Endodermal cell (in vitro differentiated cells): ENCODE measurements around the gene DLG1. TPM values are rescaled to one million over a fixed set of nuclear protein-coding genes. Genes with fewer than 3 reads are reported as not detected.

ENCODE experiments used
- DNase-seq: peaks from one replicate; pipeline ENCODE4 v3.0.0-alpha.2; 2017
- H3K27ac ChIP-seq: 2 replicates; pipeline ENCODE4 v1.5.1; 2013; ENCODE audit warnings: mild to moderate bottlenecking, low read depth, low read length, moderate library complexity
- H3K27me3 ChIP-seq: 2 replicates; pipeline ENCODE4 v1.6.1; 2013; ENCODE audit warnings: mild to moderate bottlenecking, low read length, moderate library complexity; ENCODE audit not compliant: insufficient read depth, control insufficient read depth, poor library complexity, severe bottlenecking
- H3K36me3 ChIP-seq: 2 replicates; pipeline ENCODE4 v1.7.0; 2013; ENCODE audit warnings: mild to moderate bottlenecking, low read length, moderate library complexity; ENCODE audit not compliant: control insufficient read depth, insufficient read depth
- H3K4me1 ChIP-seq: one replicate; pipeline ENCODE4 v1.7.0; 2013; ENCODE audit warnings: low read length; ENCODE audit not compliant: control insufficient read depth, insufficient read depth
- H3K4me3 ChIP-seq: 2 replicates; pipeline ENCODE4 v1.5.1; 2013; ENCODE audit warnings: mild to moderate bottlenecking, low read length, moderate library complexity
- H3K9ac ChIP-seq: 2 replicates; pipeline ENCODE4 v1.6.1; 2013; ENCODE audit warnings: mild to moderate bottlenecking, low read length, moderate library complexity; ENCODE audit not compliant: poor library complexity, severe bottlenecking; ENCODE audit errors: extremely low read depth
- H3K9me3 ChIP-seq: 2 replicates; pipeline ENCODE4 v1.6.1; 2013; ENCODE audit warnings: mild to moderate bottlenecking, low read length, moderate library complexity; ENCODE audit not compliant: control insufficient read depth
- H3K27ac Mint-ChIP-seq: 2 replicates; pipeline ENCODE4 v1.8.0; 2020; ENCODE audit warnings: mixed read lengths
- H3K27me3 Mint-ChIP-seq: 2 replicates; pipeline ENCODE4 v1.8.0; 2021; ENCODE audit warnings: mild to moderate bottlenecking, mixed read lengths; ENCODE audit not compliant: insufficient read depth
- H3K36me3 Mint-ChIP-seq: 2 replicates; pipeline ENCODE4 v1.8.0; 2020; ENCODE audit warnings: low read depth, mixed read lengths
- H3K4me1 Mint-ChIP-seq: 2 replicates; pipeline ENCODE4 v1.8.0; 2020; ENCODE audit warnings: mixed read lengths
- H3K4me3 Mint-ChIP-seq: 2 replicates; pipeline ENCODE4 v1.8.0; 2020; ENCODE audit warnings: mild to moderate bottlenecking, moderate library complexity, mixed read lengths
- H3K9me3 Mint-ChIP-seq: 2 replicates; pipeline ENCODE4 v1.8.0; 2020; ENCODE audit warnings: mild to moderate bottlenecking, mixed read lengths
- WGBS, 2 experiments: methylation state at CpG; one replicate each; pipeline versions ENCODE4 v1.1.5 to v1.1.7; 2013; ENCODE audit warnings: missing lambda C conversion rate in 2 of 2, mixed read lengths in 1 of 2; ENCODE audit not compliant: insufficient coverage in 1 of 2, insufficient read length in 1 of 2; 5-methylcytosine and 5-hydroxymethylcytosine counted together
- total RNA-seq, 2 donors: library from RNA; stranded (reverse); fragmentation: NEBNext Ultra II Directional in 1 of 2; extraction: Animal tissue kit (Norgen Biotek cat#: 25700) in 1 of 2; gene quantifications; 2 replicates in 1 of 2; 3 replicates in 1 of 2; pipeline ENCODE4 v1.2.1, GENCODE V29; 2021
- TF ChIP-seq, protein P1 (sequence below): fragments of 200-600 bp; sonication (generic); conservative IDR thresholded peaks from 2 replicates; pipeline ENCODE4 v1.5.0; 2021; ENCODE audit warnings: antibody characterized with exemption, mild to moderate bottlenecking

DLG1 gene
- total RNA-seq, 2 donors from 2014 or later = 78.7 to 96.9 TPM

DNA sequence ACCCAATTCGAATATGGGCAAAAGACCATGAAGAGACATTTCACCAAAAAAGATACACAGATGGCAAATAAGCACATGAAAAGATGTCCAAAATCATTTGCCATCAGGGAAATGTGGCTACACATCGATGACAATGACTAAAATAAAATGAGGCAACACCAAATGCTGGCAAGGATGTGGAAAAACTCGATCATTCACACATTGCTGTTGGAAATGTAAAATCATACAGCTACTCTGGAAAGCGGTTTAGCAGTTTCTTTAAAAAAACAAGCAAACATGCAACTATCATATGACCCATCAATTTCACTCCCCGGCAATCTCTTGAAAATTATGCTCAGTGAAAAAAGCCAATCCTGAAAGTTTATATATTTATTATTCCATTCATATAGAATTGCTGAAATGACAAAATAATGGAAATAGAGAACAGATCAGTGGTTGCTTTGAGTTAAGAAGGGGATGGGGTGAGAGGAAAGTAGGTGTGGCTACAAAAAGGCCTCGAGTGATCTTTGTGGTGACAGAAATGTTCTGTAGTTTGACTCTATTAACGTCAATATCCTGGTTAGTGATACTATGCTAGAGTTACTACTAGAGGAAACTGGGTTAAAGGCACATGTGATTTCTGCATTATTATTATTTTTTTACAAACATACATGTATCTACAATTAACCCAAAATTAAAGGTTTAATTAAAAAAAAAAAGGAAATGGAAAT, 45.0 kb downstream of the DLG1 start:
- H3K9me3 ChIP-seq = peaks cover 46% of the 10 kb centered on the region
- no peaks in the 10 kb centered on the region for H3K4me1 ChIP-seq
- H3K27ac ChIP-seq = no peak overlapping the region
- TF ChIP-seq, protein P1, sequence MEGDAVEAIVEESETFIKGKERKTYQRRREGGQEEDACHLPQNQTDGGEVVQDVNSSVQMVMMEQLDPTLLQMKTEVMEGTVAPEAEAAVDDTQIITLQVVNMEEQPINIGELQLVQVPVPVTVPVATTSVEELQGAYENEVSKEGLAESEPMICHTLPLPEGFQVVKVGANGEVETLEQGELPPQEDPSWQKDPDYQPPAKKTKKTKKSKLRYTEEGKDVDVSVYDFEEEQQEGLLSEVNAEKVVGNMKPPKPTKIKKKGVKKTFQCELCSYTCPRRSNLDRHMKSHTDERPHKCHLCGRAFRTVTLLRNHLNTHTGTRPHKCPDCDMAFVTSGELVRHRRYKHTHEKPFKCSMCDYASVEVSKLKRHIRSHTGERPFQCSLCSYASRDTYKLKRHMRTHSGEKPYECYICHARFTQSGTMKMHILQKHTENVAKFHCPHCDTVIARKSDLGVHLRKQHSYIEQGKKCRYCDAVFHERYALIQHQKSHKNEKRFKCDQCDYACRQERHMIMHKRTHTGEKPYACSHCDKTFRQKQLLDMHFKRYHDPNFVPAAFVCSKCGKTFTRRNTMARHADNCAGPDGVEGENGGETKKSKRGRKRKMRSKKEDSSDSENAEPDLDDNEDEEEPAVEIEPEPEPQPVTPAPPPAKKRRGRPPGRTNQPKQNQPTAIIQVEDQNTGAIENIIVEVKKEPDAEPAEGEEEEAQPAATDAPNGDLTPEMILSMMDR = no peak
- no peaks in the 10 kb centered on the region for H3K27me3 Mint-ChIP-seq
- no peak overlapping the region for H3K9ac ChIP-seq
- H3K27ac Mint-ChIP-seq = no peak overlapping the region
- 86 to 93% methylated on average over 3 to 7 of the region's 7 CpGs for WGBS, 2 experiments
- H3K4me1 Mint-ChIP-seq = peaks cover 21% of the 10 kb centered on the region
- DNase-seq = no peak
- H3K4me3 Mint-ChIP-seq = no peak overlapping the region
- H3K4me3 ChIP-seq = no peak overlapping the region
- H3K36me3 Mint-ChIP-seq = peaks cover 45% of the 10 kb centered on the region
- H3K9me3 Mint-ChIP-seq = peaks cover 33% of the 10 kb centered on the region
- peaks cover 45% of the 10 kb centered on the region for H3K36me3 ChIP-seq
- H3K27me3 ChIP-seq = no peaks in the 10 kb centered on the region

DNA sequence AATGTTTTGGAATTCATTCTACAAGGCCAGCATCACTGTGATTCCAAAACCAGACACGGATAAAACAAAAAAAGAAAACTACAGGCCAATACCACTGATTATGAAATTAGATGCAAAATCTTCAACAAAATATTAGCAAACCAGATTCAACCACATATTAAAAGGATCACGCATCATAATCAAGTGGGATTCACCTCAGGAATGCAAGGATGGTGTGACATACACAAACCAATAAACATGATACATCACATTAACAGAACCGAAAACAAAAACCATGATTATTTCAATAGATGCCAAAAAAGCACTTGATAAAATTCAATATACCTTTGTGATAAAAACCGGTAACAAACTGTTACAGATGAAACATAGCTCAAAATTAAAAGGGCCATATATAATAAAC, 48.9 kb downstream of the DLG1 start:
- H3K27ac ChIP-seq = no peak overlapping the region
- no peak for DNase-seq
- Mint-ChIP-seq H3K9me3 (peaks cover 60% of the 10 kb centered on the region), H3K36me3 (peaks cover 76% of the 10 kb centered on the region), H3K27me3 (no peaks in the 10 kb centered on the region), H3K27ac (no peak overlapping the region), H3K4me1 (peaks cover 5% of the 10 kb centered on the region), H3K4me3 (no peak overlapping the region)
- H3K4me1 ChIP-seq = no peaks in the 10 kb centered on the region
- peaks cover 84% of the 10 kb centered on the region for H3K9me3 ChIP-seq
- H3K9ac ChIP-seq = no peak overlapping the region
- WGBS, 2 experiments = 73 to 100% methylated on average over 1 to 4 of the region's 4 CpGs
- no peaks in the 10 kb centered on the region for H3K27me3 ChIP-seq
- H3K4me3 ChIP-seq = no peak overlapping the region
- peaks cover 78% of the 10 kb centered on the region for H3K36me3 ChIP-seq
- TF ChIP-seq, protein P1 = no peak

DNA sequence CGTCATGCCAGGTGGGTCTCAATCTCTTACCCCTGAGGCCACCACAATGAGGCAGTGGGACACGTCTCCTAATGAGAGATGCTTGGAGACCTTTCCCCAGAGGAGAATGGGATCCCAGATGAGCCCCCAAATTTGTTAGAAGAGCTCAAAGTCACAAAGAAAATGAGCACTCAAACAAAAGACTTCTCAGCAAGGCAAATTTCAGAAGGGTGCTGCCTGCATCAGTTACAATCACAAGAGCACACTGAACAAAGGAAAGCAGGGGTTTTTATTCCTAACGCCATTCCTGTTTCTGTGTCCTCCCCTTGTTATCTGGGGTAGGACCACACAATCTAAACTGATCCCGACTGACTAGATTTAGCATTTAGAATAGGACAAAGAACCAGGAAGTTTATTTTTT, 50.1 kb downstream of the DLG1 start:
- H3K9me3 Mint-ChIP-seq = peaks cover 73% of the 10 kb centered on the region

More for the DNA sequence above, 50.1 kb downstream of the DLG1 start:
- no peak overlapping the region for H3K27ac ChIP-seq
- H3K9me3 ChIP-seq = peaks cover 96% of the 10 kb centered on the region
- H3K4me3 Mint-ChIP-seq = no peak overlapping the region
- H3K4me1 ChIP-seq = no peaks in the 10 kb centered on the region
- H3K4me3 ChIP-seq = peak overlapping the region; percentile 27
- H3K36me3 Mint-ChIP-seq = peaks cover 88% of the 10 kb centered on the region
- DNase-seq = no peak
- H3K4me1 Mint-ChIP-seq = no peaks in the 10 kb centered on the region
- no peaks in the 10 kb centered on the region for H3K27me3 ChIP-seq
- H3K27ac Mint-ChIP-seq = no peak overlapping the region
- H3K36me3 ChIP-seq = peaks cover 80% of the 10 kb centered on the region
- H3K9ac ChIP-seq = no peak overlapping the region
- no peaks in the 10 kb centered on the region for H3K27me3 Mint-ChIP-seq
- WGBS, 2 experiments = 98 to 100% methylated on average over 4 of the region's 4 CpGs
- TF ChIP-seq, protein P1 = no peak
